Embryonic facial prominence (tissue), 1 donor: ENCODE measurements around the gene CSRP3.

Experiments used
- DNase-seq: peaks from one replicate; pipeline ENCODE4 v3.0.0-alpha.2; 2016; ENCODE audit errors: extremely low spot score

Gene CSRP3

DNA sequence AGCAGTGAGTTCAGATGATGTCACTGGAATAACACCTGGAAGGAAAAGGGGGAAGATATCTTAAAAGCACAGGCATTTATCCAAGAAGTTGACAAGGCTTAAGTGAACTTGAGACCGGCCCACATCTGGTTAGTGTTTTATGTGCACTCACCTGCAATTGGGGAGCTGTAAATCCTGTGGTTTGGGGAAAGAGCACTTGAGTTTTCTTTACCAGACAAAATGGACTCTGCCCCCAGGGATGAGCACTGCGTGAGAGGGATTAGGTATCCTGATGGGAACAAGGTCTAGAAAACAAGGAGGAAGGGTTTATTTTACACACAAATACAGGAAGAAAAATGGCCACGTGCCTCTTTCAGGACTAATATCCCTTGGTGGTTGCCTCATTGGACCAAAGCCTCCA, 23.8 kb upstream of the CSRP3 start:
- no peak for DNase-seq

DNA sequence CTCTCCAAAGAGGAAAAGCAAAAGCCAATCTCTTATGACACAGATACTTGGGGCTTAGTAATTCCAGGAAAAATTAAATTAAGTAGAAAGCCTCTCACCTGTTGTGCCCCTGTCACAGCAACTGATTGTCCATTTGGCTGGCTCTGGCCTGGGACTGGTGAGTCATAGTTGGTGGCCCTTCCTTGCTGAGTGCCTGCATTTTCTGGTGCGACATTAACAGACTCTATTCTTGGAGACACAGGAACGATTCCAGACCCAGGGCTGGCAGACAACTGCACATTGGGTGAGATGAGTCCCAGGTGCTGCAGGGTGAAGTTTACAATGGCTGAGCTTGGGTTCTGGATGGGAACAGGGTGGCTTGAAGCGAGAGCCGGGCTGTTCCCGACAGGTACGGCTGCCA, 23.3 kb upstream of the CSRP3 start:
- DNase-seq = no peak

DNA sequence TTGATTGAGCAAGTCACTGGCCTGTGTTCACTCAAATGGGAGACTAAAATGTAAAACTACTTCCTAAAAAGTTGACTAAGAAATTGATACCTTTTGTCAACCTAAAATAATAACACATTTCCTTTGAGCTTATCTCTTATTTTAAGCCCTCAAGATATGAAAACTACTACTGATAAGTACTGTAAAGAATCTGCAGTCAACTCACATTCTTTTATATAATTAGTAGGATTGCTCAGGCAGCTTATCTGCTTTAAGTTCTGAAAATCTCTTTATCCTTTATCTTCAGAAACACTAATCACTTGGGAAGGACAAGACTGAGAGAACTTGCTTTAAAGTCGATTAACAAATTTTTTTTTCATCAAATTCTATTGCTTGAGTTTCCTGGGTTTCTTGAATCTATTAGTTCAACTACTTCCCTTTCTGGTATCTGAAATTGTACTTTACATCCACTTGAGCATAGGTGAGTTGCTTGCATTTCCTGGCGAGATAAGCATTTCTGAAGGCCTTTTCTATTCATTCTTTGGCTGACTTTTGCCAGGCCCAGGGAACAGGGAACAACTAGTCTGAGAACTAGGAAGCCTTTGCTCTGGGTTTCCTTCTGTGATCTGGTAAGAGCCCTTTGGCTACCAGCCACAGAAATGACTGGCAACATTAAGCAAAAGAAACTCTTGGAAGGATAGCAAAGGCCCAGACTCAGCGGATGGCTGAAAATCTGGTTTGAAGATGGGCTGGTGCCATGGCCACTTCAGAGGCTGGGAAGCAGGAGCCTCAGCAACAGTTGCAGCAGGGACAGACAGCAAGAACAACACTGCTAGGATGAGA, 19.3 kb upstream of the CSRP3 start:
- no peak for DNase-seq

DNA sequence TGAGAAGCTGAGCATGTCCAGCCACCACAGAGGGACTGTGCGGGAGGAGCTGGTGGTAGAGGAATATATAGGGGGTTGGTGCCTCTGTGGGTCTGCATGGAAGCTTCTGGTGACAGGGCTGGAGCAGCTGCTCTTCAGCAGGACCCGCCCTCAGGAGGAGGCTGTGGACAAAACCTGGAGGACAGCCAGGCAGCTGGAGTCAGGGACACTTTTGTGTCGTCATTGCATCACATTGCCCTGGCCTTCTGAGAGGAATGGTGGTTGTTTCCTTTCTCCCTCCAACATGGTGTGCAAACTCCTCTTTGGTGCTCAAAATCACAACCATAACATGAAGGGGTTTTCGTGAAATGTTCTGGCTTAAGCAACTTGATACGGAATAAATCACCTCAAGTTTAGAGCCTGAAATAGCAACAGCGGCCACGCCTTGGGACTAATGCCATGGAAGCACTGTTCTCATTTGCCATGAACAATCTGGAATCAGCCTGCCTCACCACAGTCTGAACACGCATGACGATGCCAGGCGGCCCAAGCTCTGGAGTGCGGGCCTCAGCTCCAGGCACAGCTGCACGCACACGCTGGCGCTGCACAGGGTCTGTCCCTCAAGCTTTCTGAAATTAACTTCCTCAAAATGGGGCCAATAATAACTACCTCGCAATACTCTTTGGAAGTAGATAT, 17.1 kb upstream of the CSRP3 start:
- DNase-seq = no peak

DNA sequence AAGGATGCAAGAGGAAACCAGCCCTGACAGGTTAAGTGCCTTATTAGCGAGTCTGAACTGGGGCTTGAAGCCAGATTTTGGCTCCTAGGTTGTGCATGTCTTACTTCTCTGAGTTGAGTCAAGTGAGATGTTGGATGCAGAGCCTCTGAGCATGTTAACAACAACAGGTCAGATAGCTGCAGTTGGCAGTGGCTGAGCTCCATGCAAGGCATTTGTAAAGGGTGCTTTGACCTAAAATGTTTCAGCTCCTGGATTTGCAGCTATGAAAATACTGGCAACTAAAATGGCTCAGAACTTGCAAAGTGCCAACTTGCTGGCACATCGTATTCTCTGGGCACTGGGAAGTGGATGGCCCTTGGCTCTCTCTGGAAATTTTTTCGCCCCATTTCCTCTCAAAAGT, 16.4 kb upstream of the CSRP3 start:
- DNase-seq = no peak

GRCh38 chr11:19216709-19217374, 15.1 kb upstream of the CSRP3 start:
- no peak for DNase-seq

DNA sequence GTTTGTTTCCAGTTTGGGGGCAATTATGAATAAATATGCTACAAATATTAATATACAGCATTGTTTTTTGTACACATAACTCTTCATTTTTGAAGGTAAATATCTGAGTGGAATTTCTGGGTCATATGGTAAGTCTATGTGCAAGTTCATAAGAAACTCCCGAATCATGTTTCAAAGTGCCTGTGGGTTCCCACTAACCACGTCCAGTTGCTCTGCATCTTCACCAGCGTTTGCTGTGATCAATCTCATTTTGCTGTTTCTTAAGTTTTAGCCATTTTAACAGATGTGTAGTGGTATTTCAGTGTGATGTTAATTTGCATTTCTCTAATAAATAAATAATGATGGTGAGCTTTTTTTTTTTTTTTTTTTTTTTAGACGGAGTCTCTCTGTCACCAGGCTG, 14.2 kb upstream of the CSRP3 start:
- no peak for DNase-seq

GRCh38 chr11:19209617-19210370, 8.0 kb upstream of the CSRP3 start:
- no peak for DNase-seq

DNA sequence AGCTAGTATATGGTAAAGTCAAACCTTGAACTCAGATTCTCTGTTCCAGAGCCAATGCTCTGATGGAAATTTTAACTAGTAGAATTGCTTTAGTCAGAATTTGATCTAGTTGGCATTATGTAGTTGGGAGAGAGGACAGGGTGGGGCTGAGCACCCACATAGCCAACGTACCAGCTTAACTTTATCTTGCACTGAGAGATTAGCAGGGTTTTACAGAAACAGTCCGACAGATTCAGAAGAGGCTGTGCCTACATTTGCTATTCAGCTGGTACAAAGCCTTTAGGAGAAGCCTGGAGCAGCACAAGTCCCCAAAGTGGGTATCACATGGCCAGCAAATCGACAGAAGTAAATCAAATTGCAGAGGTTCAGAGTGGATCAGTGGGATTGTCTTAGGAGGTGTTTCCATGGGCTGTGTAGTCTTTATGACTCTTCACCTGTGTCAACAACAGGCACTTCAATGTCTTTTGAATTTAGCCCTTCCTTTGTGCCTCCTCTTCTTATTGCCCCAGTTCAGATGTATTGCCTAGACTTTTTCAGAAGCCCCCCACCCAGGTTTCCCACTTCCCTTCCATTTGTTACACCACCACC, 7.3 kb upstream of the CSRP3 start:
- no peak for DNase-seq

DNA sequence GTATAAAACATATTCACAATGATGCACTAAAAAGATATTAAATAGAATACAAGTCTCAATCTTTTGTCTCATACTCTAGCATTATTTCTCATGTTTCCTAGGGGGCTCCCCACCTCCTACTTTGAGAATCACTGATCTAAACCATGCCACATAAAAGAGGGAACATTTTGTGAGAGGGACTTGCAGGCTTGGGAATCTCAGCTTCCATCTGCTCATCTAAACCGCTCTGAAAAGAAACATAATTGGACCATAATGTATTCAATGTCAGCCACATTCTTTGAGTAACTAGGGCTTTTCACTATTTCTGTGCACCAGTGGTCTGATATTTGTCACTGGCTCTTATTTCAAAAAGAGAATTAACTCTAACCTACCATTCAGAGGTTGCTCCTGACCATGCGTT, 6.4 kb upstream of the CSRP3 start:
- DNase-seq = no peak

GRCh38 chr11:19204836-19205235, 3.1 kb upstream of the CSRP3 start:
- DNase-seq = no peak

GRCh38 chr11:19200410-19201201, 1.2 kb downstream of the CSRP3 start:
- no peak for DNase-seq

DNA sequence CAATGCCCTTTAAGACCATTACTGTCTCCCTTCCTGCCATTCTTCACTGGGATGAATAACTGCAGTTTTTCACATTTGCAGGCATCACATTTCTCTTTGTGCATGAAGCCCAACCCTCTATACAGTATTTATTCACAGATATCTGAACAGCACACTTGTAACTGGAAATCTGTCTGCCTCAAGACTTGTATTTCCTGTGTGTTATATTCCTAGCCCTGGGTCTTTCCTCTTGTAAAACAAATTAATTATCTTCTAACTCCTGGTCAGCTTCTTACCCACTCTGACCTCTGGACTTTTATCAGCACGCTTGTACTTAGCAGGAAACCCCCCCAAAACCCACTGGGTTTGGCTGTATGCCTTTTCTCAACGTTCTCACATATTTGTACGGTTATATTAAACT, 2.0 kb downstream of the CSRP3 start:
- DNase-seq = no peak

GRCh38 chr11:19199048-19199447, 2.7 kb downstream of the CSRP3 start:
- no peak for DNase-seq

DNA sequence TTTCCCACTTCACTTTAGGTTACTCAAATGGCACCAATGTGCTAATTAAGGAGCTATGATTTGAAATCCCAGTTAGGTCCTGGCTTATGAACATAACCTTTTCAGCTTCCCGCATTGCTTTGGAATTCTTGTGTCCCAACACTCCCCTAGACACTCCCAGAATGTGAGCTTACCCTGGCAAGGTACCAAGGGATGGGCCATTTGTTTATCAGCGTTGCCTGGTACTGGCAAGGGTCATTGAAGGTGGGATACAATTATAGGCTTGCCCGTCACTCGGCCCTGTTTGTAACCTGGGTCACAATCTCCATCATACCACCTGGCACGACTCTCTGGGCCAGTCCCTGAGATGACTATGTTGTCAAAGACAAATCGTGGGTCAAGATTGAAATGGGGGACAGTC, 5.4 kb downstream of the CSRP3 start:
- DNase-seq = no peak

- DNase-seq = no peak
Observed at GRCh38 chr11:19194620-19195308, 7.0 kb downstream of the CSRP3 start.

- DNase-seq = no peak
Observed at GRCh38 chr11:19193916-19194315, 7.9 kb downstream of the CSRP3 start.

GRCh38 chr11:19191530-19192169, 10.1 kb downstream of the CSRP3 start:
- DNase-seq = no peak

DNA sequence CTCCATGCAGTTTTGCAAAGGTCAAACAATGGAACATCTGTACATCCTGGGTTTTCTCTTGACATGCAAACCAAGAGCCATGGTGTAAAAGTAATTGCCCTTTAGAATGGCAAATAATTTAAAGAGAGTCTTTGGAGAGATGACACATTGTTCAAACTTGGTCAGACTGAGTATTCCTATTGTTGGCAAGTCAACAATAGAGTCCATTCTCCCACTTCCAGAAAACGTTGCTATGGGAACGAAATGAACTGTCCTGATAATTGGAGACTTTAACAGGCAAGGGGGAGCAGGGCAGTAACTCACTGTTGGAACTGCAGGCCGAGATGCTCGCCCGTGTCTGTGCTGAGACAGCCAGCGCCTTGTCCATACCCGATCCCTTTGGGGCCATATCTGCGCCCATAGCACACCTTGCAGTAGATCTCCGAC, 13.9 kb downstream of the CSRP3 start:
- DNase-seq = no peak
